ENCODE results near the gene STON1.

STON1 gene

DNA sequence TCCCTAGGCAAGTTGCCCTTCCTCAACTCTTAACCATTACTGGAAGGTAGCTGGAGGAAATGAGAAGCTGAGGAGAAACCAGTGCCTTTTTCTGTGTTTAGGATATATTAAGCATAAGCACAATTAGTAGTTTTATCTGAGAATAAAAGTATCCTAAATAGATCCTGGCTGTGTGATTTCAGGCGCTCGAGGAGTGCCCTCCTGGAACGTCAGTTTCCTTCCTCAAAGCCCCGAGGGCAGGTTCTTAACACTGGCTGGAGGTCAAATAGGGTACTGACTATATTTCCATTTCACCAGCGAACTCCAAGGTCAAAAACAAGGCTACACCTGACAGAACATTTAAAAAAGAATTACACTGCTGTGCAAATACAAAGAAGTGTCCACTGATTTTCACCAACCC, 1.5 kb upstream of the STON1 start:
- TF ChIP-seq, protein P1, sequence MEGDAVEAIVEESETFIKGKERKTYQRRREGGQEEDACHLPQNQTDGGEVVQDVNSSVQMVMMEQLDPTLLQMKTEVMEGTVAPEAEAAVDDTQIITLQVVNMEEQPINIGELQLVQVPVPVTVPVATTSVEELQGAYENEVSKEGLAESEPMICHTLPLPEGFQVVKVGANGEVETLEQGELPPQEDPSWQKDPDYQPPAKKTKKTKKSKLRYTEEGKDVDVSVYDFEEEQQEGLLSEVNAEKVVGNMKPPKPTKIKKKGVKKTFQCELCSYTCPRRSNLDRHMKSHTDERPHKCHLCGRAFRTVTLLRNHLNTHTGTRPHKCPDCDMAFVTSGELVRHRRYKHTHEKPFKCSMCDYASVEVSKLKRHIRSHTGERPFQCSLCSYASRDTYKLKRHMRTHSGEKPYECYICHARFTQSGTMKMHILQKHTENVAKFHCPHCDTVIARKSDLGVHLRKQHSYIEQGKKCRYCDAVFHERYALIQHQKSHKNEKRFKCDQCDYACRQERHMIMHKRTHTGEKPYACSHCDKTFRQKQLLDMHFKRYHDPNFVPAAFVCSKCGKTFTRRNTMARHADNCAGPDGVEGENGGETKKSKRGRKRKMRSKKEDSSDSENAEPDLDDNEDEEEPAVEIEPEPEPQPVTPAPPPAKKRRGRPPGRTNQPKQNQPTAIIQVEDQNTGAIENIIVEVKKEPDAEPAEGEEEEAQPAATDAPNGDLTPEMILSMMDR (IDR thresholded peaks at IDR 0.05; ENCODE audit: insufficient read depth, missing control alignments): no peak
- DNase-seq (ENCODE audit: insufficient read length, low spot score) (no peak), FAIRE-seq (no peak)

DNA sequence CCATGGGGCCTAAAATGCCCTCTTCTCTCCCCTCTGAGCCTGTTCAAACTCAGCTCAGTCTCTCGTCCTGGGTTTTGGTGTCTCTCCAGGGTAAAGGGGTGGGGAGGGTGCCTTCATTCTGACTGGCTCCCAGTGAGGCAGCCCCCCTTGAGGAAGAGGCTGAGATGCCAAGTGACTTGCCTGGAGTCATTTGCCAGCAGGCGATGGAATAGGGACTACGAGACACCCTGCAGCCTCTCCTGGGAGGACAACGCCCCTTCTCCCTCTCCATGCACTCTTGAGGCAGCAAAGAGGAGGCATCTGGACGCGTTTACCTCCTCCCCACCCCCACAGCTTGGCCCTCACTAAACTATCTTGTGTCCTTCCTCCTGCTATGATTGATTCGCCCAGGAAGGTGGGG, 760 bp upstream of the STON1 start:
- FAIRE-seq (no peak), DNase-seq (ENCODE audit: insufficient read length, low spot score) (no peak)
- TF ChIP-seq, protein P1 (IDR thresholded peaks at IDR 0.05; ENCODE audit: insufficient read depth, missing control alignments): no peak

DNA sequence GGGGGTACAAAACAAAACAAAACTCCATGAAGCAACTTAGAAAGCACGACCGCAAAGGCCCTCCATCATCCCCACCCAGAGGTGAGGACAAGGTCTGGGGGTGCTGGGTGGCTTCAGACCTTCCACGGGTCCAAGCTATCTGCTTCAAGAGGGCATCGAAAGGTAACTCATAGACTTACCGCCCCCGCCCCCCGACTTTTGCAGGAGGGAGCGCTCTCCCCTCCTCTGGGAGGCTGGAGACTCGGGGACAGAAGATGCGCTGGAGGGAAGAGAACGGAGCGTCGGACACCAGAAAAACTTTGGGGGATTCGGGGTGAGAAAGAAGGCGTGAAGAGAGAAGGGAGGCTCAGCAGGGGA, 300 bp upstream of the STON1 start:
- no peak for DNase-seq (ENCODE audit: insufficient read length, low spot score)
- TF ChIP-seq, protein P1 (IDR thresholded peaks at IDR 0.05; ENCODE audit: insufficient read depth, missing control alignments): no peak
- FAIRE-seq: no peak

DNA sequence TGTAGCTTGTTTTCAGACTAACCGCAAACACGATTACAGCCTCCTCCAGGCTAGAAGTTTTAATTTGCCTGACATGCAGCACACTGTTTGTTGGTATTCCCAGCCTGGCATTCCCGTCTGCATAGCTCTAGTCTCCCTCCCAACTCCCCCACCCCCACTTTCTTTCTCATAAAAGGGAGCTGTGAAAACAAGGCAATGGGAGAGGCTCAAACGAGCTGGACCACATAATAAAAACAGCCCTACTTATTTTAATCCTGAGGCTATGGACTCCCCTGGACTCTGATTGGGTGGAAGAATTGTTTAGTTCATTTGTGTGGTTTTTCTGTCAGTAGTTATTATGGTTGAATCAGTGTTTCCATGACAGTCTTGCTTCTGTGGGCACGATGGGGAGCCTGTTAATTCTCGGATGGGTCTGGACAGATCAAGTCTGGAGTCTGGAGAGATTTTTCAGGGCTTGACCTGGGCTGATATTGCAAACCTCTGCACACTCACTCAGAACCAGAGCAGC, 1.2 kb downstream of the STON1 start:
- TF ChIP-seq, protein P1 (IDR thresholded peaks at IDR 0.05; ENCODE audit: insufficient read depth, missing control alignments): no peak
- FAIRE-seq (no peak), DNase-seq (ENCODE audit: insufficient read length, low spot score) (no peak)

DNA sequence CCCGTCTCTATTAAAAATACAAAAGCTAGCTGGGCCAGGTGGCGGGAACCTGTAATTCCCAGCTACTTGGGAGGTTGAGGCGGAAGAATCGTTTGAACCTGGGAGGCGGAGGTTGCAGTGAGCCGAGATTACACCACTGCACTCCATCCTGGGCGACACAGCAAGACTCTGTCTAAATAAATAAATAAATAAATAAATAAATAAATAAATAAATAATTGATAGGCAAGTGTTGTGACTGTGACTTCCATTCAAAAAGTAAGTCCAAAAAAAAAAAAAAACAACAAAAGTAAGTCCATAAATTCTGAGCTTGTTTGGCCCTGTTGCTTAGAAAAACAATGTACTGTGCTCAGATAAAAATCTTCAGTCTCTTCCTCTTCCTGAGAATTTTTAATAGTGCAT, 2.2 kb downstream of the STON1 start:
- DNase-seq (ENCODE audit: insufficient read length, low spot score): no peak
- FAIRE-seq: no peak
- TF ChIP-seq, protein P1 (IDR thresholded peaks at IDR 0.05; ENCODE audit: insufficient read depth, missing control alignments): no peak

DNA sequence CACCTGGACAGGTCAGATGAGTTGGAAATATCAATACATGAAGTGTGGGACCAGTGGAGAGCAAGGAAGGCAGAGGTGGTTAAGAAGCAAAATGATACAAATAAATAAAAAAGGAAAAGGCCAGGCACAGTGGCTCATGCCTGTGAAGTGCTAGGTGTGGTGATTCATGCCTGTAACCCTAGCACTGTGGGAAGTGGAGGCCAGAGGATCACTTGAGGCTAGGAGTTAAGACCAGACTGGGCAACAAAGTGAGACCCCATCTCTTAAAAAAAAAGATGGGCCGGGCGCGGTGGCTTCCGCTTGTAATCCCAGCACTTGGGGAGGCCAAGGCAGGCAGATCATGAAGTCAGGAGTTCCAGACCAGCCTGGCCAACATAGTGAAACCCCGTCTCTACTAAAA, 2.9 kb downstream of the STON1 start:
- DNase-seq (ENCODE audit: insufficient read length, low spot score) (no peak), FAIRE-seq (no peak)
- TF ChIP-seq, protein P1 (IDR thresholded peaks at IDR 0.05; ENCODE audit: insufficient read depth, missing control alignments): no peak

DNA sequence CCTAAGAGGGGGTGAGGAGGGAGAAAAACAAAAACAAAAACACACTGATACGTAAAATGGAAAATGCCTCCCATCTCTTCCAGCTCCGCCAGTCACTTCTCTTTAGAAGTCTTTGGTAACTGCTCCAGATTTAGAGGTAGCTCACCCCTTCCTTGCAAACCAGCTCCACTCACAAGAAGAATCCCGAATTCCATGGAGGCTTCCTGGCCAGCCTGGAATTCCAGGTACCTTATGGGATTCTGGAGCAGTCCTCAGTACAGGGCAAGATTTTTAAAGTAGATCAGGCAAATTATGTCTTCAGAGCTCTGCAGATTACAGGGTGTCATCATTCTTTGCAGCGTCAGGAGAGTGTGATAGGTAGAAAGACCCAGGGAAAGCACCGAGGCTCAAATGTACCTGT, 4.8 kb downstream of the STON1 start:
- DNase-seq (ENCODE audit: insufficient read length, low spot score) (no peak), FAIRE-seq (no peak)
- TF ChIP-seq, protein P1 (IDR thresholded peaks at IDR 0.05; ENCODE audit: insufficient read depth, missing control alignments): no peak

Data from D721Med (cell line).